GM04504 (cell line): Measurements from ENCODE around the gene BANF2.

Experiments used
- DNase-seq: peaks from one replicate; pipeline ENCODE4 v3.0.0-alpha.2; 2012; ENCODE audit warnings: low read depth

Gene BANF2

GRCh38 chr20:17735959-17736621 is 36.3 kb downstream of the BANF2 start:
- DNase-seq = no peak

GRCh38 chr20:17738154-17738553 is 38.4 kb downstream of the BANF2 start:
- no peak for DNase-seq

- DNase-seq = no peak
Observed at GRCh38 chr20:17741220-17741619, 41.5 kb downstream of the BANF2 start.

- no peak for DNase-seq
Observed at GRCh38 chr20:17742731-17743130, 43.0 kb downstream of the BANF2 start.

- DNase-seq = no peak
Observed at GRCh38 chr20:17743677-17744076, 43.9 kb downstream of the BANF2 start.

GRCh38 chr20:17747431-17747846 is 47.7 kb downstream of the BANF2 start:
- DNase-seq = peak; percentile 71

GRCh38 chr20:17748279-17748678 is 48.5 kb downstream of the BANF2 start:
- DNase-seq = no peak

GRCh38 chr20:17749626-17749977 is 49.8 kb downstream of the BANF2 start:
- no peak for DNase-seq

GRCh38 chr20:17749978-17750721 is 50.4 kb downstream of the BANF2 start:
- DNase-seq = no peak

GRCh38 chr20:17750722-17751045 is 50.9 kb downstream of the BANF2 start:
- no peak for DNase-seq

- no peak for DNase-seq
Observed at GRCh38 chr20:17751640-17752039, 51.9 kb downstream of the BANF2 start.

GRCh38 chr20:17752459-17752858 is 52.7 kb downstream of the BANF2 start:
- DNase-seq = no peak

GRCh38 chr20:17753516-17753915 is 53.8 kb downstream of the BANF2 start:
- DNase-seq = no peak

GRCh38 chr20:17756529-17756928 is 56.8 kb downstream of the BANF2 start:
- DNase-seq = no peak

- no peak for DNase-seq
Observed at GRCh38 chr20:17757496-17757895, 57.7 kb downstream of the BANF2 start.

GRCh38 chr20:17758010-17758409 is 58.2 kb downstream of the BANF2 start:
- no peak for DNase-seq

GRCh38 chr20:17758512-17758911 is 58.7 kb downstream of the BANF2 start:
- DNase-seq = no peak

- no peak for DNase-seq
Observed at GRCh38 chr20:17759449-17759848, 59.7 kb downstream of the BANF2 start.

- no peak for DNase-seq
Observed at GRCh38 chr20:17761604-17762003, 61.8 kb downstream of the BANF2 start.

- DNase-seq = no peak
Observed at GRCh38 chr20:17762243-17762872, 62.6 kb downstream of the BANF2 start.

GRCh38 chr20:17762873-17763557 is 63.2 kb downstream of the BANF2 start:
- no peak for DNase-seq

GRCh38 chr20:17765017-17765416 is 65.3 kb downstream of the BANF2 start:
- DNase-seq = no peak

- no peak for DNase-seq
Observed at GRCh38 chr20:17765584-17765983, 65.8 kb downstream of the BANF2 start.
